Raji (cell line): ENCODE measurements around the gene MXI1.

Experiments used
- POLR2A ChIP-seq: IDR thresholded peaks from 2 replicates; pipeline ENCODE4 v1.6.1; 2011; ENCODE audit warnings: low read depth, low read length, control low read depth; ENCODE audit not compliant: insufficient read depth

MXI1 gene

DNA sequence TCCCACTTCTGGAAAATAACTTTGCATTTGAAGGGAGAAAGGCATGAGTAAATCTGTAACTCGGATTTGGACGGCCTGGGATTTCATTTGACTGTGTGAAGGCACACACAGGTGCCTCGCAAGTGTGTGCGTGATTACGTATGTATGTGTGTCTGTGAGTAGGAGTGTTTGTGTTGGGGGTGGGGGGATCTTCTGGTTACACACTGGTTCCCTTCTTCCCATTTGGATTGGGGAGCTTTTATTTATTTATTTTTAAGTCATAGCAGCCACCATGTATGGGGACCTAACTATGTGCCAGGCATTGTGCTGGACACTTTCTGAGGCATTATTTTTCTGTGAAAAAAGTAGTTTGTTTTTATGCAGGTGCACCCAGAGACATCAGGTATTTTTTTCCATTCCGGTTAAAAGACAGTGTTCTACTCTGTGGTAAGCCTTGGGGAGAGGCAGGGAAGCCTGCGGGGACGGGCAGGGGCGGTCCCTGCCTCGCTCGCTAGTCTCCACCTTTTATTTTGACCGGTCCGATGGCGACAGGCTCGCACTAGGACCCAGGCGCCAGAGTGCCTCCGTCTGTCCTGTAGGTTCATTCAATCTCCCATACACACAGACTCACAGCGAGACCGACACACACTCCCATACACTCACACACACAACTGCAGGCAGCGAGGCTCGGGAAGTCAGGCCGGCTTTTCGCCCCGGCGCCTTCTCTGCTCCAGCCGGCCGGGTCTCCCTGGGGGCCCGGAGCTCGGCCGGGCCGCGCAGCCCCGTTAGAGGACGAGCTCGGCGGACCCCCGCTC, at the start of gene MXI1:
Gene MXI1, plus strand, starts transcription at position 595 of the 794 bp plus-strand sequence. CDS start 204 bp downstream, outside the sequence.
- peak; percentile 86 for TF ChIP-seq POLR2A

DNA sequence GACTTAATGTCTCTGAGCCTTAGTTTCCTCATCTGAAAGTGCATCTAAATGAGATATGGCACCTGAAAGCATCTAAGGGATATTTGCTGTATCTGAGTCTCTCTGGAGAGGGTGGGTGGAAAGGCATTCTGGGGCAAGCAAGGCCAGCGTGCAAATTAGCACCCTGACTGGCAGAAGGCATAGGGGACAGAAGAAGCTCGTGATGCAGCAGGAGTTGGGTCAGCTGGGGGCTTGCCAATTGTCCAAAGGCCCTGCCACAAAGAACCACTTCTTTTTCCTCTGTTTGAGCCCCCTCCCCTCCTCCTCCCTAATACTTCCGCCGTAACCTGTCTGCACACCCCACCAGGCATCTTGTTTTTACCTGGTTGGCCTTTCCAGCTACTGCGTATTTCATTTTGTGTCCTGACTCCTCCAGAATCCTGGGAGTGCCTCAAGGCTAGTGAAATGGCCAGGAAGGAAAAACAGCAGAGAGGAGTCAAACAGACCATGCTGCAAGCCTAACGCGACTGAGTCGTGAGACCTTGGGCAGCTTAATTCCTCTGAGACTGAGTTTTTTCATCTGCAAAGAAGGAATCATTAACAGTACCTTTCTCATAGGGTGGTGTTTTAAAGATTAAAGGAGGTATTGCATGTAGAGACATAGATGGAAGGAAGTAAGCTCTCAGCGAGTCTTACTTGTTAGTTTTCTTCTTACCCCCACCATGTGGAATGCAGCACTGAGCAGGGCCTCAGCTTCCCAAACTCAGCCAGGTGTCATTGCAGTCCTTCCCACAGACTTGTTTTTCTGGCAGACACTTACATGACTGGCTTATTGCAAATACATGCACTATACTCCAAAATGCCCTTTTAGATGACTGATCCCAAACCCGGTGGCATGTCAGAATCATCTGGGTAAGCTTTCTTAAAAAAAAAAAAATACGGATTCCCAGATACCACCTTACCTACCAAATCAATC, 49.1 kb upstream of the MXI1 start:
- TF ChIP-seq POLR2A = no peak

DNA sequence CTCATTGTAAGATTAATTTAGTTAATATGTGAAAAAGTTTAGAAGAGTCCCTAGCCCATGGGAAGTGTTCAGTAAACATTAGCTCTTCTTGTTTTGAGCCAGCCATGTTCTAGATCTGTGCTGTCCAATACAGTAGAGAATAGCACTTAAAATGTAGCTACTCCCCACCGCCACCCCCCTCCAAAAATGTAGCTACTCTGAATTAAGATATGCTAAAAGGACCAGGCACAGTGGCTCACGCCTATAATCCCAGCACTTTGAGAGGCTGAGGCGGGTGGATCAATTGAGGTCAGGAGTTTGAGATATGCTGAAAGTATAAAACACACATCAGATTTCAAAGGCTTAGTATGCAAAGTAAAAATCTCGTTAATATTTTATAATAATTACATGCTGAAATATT, 47.3 kb upstream of the MXI1 start:
- no peak for TF ChIP-seq POLR2A

DNA sequence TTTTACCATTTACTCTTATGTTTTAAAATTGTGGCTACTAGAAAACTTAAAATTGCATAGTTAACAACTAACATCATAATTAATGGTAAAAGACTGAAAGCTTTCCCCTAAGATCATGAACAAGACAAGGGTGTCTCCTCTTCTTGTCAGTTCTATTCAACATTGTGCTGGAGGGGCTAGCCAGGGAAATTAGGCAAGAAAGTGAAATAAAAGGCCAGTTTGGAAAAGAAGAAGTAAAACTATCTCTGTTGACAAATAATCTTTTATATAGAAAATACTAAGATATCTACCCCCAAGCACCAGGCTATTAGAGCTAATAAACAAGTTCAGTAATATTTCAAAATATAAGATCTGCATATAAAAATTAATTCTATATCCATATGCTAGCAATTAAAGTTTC, 46.9 kb upstream of the MXI1 start:
- no peak for TF ChIP-seq POLR2A

- TF ChIP-seq POLR2A = no peak
These were observed 44.7 kb upstream of the MXI1 start for GRCh38 chr10:110162741-110163145.

DNA sequence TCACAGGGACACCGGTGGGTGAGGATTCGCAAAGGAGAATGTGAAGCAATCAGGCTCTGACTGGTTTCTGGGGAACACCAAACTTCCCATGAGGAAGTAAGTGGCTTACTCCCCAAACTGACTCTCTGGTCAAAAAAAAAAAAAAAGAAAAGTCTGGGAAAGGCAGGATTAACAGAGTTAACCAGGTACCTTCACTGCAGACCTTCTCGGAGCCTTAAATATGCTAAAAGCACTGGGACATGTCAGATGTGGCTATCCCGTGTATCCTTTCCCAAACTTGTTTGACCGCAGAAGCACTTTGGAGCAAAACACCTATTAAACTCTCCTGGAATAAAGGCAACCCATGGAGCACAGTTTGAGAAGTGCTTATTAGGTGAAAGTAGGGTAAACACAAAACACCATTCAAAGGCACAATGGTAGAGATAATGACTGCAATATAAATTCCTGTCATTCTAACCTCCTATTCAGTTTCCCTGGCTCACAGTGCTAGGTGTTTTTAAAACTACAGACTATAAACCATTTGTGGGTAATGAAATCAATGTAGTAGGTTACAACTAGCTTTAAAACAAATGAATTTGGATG, 44.1 kb upstream of the MXI1 start:
- TF ChIP-seq POLR2A = no peak

DNA sequence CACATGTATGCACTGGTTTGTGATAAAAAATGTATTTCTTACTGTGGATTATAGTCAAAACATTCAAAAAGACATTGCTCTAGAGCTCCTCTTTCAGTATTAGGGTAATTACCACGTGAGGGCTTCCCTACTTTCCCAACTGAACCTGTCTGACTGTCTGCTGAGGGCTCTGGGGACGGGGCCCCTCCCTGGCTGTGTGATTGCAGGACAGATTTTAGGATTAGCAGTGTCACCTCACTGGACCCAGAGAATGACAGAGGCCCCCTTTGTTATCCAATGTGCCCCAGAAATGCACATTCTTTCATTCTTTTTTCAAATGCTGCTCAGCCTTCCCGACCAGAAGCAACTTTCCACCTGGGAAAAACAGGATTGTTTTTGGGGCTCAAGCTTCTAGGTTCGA, 43.6 kb upstream of the MXI1 start:
- no peak for TF ChIP-seq POLR2A

- TF ChIP-seq POLR2A = no peak
These were observed 42.2 kb upstream of the MXI1 start for GRCh38 chr10:110165239-110165638.

DNA sequence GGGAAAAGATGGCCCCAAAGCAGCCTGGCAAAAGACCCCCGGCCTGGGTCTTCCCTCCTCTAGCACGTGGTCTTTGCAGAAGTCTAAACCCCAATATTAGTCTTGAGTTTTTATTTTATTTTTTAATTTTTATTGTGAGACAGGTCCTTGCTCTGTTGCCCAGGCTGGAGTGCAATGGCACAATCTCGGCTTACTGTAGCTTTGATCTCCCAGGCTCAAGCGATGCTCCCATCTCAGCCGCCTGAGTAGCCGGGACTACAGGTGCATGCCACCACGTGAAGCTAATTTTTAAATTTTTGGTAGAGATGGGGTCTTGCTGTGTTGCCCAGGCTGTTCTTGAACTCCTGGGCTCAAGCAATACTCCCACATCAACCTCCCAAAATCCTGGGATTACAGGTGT, 40.3 kb upstream of the MXI1 start:
- no peak for TF ChIP-seq POLR2A

DNA sequence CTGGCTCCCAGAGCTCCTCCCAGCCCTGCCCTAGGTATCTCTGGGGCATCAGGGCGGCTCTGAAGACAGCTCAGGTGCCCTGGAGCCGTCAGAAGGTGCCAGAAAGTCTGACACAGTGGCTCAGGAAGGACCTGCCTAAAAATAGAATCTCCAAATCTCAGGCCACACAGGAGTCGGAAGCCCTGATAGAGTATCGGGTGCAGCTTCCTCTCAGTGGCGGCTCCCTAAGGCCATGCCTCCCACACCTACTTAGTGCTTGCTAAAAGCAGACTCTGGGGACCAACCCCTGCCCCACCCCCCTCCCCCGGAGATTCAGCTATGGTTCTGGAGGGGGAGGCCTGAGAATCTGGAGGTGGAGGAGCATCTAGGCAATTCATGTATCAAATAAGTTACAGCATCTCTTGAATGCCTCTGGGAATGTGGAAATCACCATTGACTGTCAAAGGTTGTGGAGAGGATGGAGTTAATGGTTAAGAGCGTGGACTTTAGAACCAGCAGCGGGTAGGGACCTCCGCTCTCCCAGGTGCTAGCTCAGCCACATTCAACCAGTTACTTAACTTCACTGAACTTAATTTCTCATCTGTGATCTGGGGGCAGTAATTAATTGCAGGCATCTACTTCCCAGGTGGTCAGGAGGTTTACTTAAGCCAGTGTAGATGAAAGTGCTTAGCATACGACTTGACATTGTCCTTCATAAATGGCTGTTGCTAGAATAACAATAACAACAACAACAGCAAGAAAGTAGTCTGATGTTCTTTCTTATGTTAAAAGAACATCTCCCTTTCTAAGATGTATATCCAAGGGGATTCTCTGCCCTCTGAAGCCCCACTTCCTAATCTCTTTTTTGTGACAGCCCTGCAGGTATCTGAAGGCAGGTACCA, 38.6 kb upstream of the MXI1 start:
- TF ChIP-seq POLR2A = no peak

DNA sequence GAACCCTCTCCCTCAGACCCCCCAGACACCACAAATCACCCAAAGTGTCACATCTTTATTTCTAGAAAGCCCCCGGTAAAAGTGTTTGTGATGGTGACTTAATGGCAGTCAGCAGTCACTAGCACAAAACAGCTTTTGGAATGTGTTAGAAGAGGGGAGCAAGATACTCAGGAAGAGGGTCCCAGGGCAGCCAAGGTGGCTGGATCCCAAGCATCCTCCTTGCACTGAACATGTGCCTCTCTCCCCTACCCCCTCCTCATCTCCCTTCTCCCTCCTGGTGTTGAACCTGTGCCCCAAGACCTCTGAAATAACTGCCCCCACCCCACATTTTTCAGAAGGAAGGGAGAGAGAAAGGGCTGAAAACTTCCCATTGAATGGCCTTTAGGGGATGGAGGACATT, 37.8 kb upstream of the MXI1 start:
- TF ChIP-seq POLR2A = no peak

DNA sequence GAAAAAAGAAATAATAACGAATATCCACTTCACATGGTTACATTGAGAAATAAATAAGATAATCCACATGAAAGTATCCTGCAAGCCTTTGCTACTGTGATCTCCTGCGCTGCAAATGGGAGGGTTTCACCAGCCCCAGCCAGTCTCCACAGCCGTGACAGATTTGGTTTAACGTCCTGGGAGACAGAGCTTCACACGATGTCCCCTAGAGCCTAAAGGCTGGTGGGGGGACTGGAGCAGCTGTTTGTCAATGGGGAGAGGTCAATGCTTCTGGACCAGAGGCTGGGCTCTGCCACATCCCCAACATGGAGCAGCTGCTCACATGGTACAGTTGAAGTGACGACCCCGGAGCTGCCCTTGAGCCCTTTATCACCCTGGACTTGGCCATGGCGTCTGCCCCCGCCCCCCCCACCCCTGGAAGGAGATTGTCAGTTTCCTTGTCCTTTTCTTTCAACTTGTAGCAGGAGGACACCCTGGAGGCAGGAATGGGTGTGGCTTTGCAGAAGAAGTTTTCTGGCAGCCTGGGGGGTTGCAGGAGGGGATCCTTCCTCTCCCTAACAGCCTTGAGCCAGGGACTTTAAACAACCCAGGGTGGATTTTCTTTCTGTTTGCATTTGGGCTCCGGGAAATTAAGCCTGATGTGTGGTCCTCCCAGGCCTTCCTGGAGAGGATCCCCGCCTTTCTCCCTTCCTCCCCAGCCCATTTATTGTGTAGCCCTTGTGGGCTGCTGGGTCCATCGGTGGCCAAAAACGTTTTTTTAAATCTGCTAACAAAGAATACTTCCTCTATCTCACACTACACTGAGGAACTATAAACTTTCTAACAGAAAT, 37.0 kb upstream of the MXI1 start:
- TF ChIP-seq POLR2A = no peak

DNA sequence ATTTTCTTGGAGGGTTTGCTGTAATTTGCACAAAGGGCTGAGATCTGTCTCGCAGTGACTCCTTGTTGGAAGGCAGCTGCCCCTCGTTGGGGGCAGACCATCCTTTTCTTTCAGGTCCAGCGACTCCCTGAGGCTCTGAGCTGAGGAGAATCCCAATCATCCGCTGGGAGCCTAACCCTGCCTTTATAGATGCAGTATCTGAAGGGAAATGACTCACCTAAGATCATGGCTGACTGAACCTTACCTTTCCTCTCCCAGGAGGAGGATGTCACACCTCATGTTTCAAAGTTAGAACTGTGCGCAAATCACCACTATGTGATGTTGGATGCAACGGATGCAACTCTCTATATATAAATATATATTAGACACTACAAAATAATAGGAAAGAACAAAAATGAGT, 36.4 kb upstream of the MXI1 start:
- TF ChIP-seq POLR2A = no peak

DNA sequence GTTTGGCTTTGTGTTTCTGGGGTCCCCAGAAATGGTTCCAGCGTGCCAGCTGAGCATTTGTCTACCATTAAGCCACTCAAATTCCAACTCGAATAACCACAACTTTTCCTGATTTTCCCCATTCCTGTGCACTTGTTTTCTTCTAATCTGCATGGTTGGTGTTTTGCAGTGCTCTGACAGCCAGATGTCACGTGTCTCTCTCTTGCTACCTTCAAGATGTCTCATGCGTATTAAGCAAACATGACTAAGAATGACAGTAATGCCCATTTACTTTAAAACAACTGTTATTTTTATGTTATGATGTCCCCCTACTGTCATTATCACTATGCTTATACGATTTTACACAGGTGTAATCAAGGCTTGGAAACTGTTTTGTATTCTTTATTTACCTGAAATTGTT, 35.2 kb upstream of the MXI1 start:
- no peak for TF ChIP-seq POLR2A

GRCh38 chr10:110174201-110174600, 33.2 kb upstream of the MXI1 start:
- no peak for TF ChIP-seq POLR2A
